K562 (cell line): ENCODE data around the gene SCARF2. TPM values are rescaled to one million over a fixed set of nuclear protein-coding genes. Genes with fewer than 3 reads are reported as not detected.
A peak's percentile ranks its signal among the peaks of the same experiment; 100 is the strongest.

Experiments used
- CBX5 ChIP-seq: IDR thresholded peaks from 2 replicates; pipeline ENCODE4 v1.6.1; 2014; ENCODE audit warnings: low read depth, borderline replicate concordance
- E2F3 ChIP-seq: fragments of 250-450 bp; sonication (Bioruptor Pico); IDR thresholded peaks from 2 replicates; pipeline ENCODE4 v1.4.0; 2020; ENCODE audit warnings: mild to moderate bottlenecking
- MTA3 ChIP-seq: fragments of 450-650 bp; formaldehyde crosslinking; IDR thresholded peaks from 2 replicates; pipeline ENCODE4 v1.6.1; 2017; ENCODE audit warnings: mild to moderate bottlenecking, borderline replicate concordance
- NCOA6 ChIP-seq: fragments of 450-650 bp; IDR thresholded peaks from 2 replicates; pipeline ENCODE4 v1.6.1; 2017; ENCODE audit warnings: mild to moderate bottlenecking
- NELFE ChIP-seq: IDR thresholded peaks from 2 replicates; pipeline ENCODE4 v1.6.1; 2011; ENCODE audit warnings: mild to moderate bottlenecking; ENCODE audit not compliant: insufficient read depth, insufficient read length
- NFYB ChIP-seq: IDR thresholded peaks from 2 replicates; pipeline ENCODE4 v1.6.1; 2011; ENCODE audit warnings: mild to moderate bottlenecking, moderate library complexity; ENCODE audit not compliant: insufficient read length; ENCODE audit errors: extremely low read depth
- PHF21A ChIP-seq: fragments of 450-650 bp; IDR thresholded peaks from 2 replicates; pipeline ENCODE4 v1.6.1; 2017; ENCODE audit warnings: low read depth, borderline replicate concordance
- POU5F1 ChIP-seq: fragments of 150-350 bp; IDR thresholded peaks from 2 replicates; pipeline ENCODE4 v1.6.1; 2014; ENCODE audit warnings: borderline replicate concordance, low read length, low read depth, mild to moderate bottlenecking; ENCODE audit not compliant: partially characterized antibody
- RNF2 ChIP-seq: sonication (generic); IDR thresholded peaks from 2 replicates; pipeline ENCODE4 v1.6.1; 2016
- SMAD2 ChIP-seq: fragments of 150-350 bp; IDR thresholded peaks from 2 replicates; pipeline ENCODE4 v1.6.1; 2014; ENCODE audit warnings: low read depth, mild to moderate bottlenecking, low read length
- SMARCE1 ChIP-seq: fragments of 450-650 bp; IDR thresholded peaks from 2 replicates; pipeline ENCODE4 v1.7.1; 2016; ENCODE audit warnings: mild to moderate bottlenecking
- SREBF1 ChIP-seq: fragments of 150-350 bp; IDR thresholded peaks from 2 replicates; pipeline ENCODE4 v1.6.1; 2014; ENCODE audit warnings: antibody characterized with exemption, low read depth, low read length, borderline replicate concordance
- TAL1 ChIP-seq: fragments of 450-650 bp; IDR thresholded peaks from 2 replicates; pipeline ENCODE4 v1.6.1; 2016; ENCODE audit warnings: mild to moderate bottlenecking
- USF2 ChIP-seq: sonication (generic); formaldehyde crosslinking; IDR thresholded peaks from 2 replicates; pipeline ENCODE4 v1.5.0; 2020; ENCODE audit warnings: missing genetic modification reagents
- YY1 ChIP-seq, 3 experiments: IDR thresholded peaks; 2 replicates each; pipeline ENCODE4 v1.6.1; 2011; ENCODE audit warnings: low read length in 2 of 3, mild to moderate bottlenecking in 2 of 3, moderate library complexity in 2 of 3, borderline replicate concordance in 1 of 3, control low read depth in 1 of 3, low read depth in 1 of 3; ENCODE audit not compliant: insufficient read depth in 3 of 3, insufficient replicate concordance in 2 of 3, control insufficient read depth in 1 of 3, insufficient read length in 1 of 3; ENCODE audit errors: extremely low read depth in 1 of 3
- ZBTB8A ChIP-seq: fragments of 450-650 bp; IDR thresholded peaks from 2 replicates; pipeline ENCODE4 v1.6.1; 2018; ENCODE audit warnings: mild to moderate bottlenecking, moderate library complexity; ENCODE audit not compliant: partially characterized antibody
- ZEB2 ChIP-seq: fragments of 450-650 bp; IDR thresholded peaks from 2 replicates; pipeline ENCODE4 v1.6.1; 2016
- ZNF263 ChIP-seq: sonication (generic); formaldehyde crosslinking; IDR thresholded peaks from 2 replicates; pipeline ENCODE4 v1.8.0; 2022; ENCODE audit warnings: mild to moderate bottlenecking, missing genetic modification reagents, borderline replicate concordance
- ZNF347 ChIP-seq: fragments of 450-650 bp; formaldehyde crosslinking; IDR thresholded peaks from 2 replicates; pipeline ENCODE4 v1.4.0; 2020; ENCODE audit warnings: low read depth, mild to moderate bottlenecking, moderate library complexity
- ZNF407 ChIP-seq: fragments of 450-650 bp; IDR thresholded peaks from 2 replicates; pipeline ENCODE4 v1.6.1; 2016; ENCODE audit warnings: low read depth
- ZNF76 ChIP-seq: fragments of 250-450 bp; sonication (Bioruptor Pico); IDR thresholded peaks from 2 replicates; pipeline ENCODE4 v1.4.0; 2020; ENCODE audit warnings: mild to moderate bottlenecking, moderate library complexity, borderline replicate concordance
- polyA plus RNA-seq, 8 experiments: library from polyadenylated mRNA; depleted of rRNA in 4 of 8; stranded (reverse) in 5 of 8; unstranded in 3 of 8; fragments of >200 nt; fragmentation: Nextera tagmentation in 2 of 8; fragmentation: Illumina TruSeq in 1 of 8; extraction: Ambion mirVana in 2 of 8; extraction: Trizol in 1 of 8; gene quantifications; 2 replicates each; pipeline versions ENCODE4 v1.2.1 to v1.2.3, GENCODE V29; 2011 to 2014; ENCODE audit warnings: inconsistent platforms in 1 of 8, missing spikeins in 1 of 8
- total RNA-seq, 7 experiments: library from RNA; depleted of rRNA in 6 of 7; stranded (reverse); fragments of >200 nt in 6 of 7; fragmentation: Illumina TruSeq in 2 of 7; extraction: Trizol in 2 of 7; gene quantifications; 2 replicates each; pipeline versions ENCODE4 v1.2.1 to v1.2.3, GENCODE V29; 2011 to 2021; ENCODE audit warnings: low replicate concordance in 1 of 7

Gene SCARF2
- total and polyA plus RNA-seq, 9 of the 15 experiments (the other 6 are each of a cell fraction or from before 2014, with no cell fraction given), result 0.06 to 0.32 (median 0.21) TPM; not detected in 5

GRCh38 chr22:20469110-20469868 is 31.7 kb upstream of the SCARF2 start (continued):
- TF ChIP-seq SMAD2 (no peak), NCOA6 (no peak), YY1 (IDR thresholded peaks at IDR 0.05; ENCODE audit: borderline replicate concordance in 1 of 3, control insufficient read depth in 1 of 3, extremely low read depth in 1 of 3, insufficient read depth in 3 of 3, insufficient read length in 1 of 3, insufficient replicate concordance in 2 of 3, low read depth in 1 of 3, low read length in 2 of 3) (peak in 1 of 3 experiments; percentile 5), MTA3 (no peak), USF2 (CRISPR knock-in tag) (no peak), ZNF76 (CRISPR knock-in tag) (no peak), ZNF407 (no peak), ZEB2 (0 out of 2 replicates have a peak, but pooled peaks have one; percentile 63), RNF2 (no peak), POU5F1 (no peak), NFYB (no peak), E2F3 (no peak), TAL1 (peak; percentile 47; the same call in 1 of the 2 replicates), NELFE (no peak), ZNF263 (CRISPR knock-in tag) (peak; percentile 77; the same call in 1 of the 2 replicates), ZBTB8A (no peak), SREBF1 (no peak), CBX5 (no peak), SMARCE1 (no peak), ZNF347 (CRISPR knock-in tag) (no peak), PHF21A (no peak)
